ENCODE data around the gene IDI2.
"Not testable (repeated sequence)": the region's sequence is repeated elsewhere in the genome, so short reads cannot be mapped to it uniquely, and the experiment has no call there.

IDI2 gene

DNA sequence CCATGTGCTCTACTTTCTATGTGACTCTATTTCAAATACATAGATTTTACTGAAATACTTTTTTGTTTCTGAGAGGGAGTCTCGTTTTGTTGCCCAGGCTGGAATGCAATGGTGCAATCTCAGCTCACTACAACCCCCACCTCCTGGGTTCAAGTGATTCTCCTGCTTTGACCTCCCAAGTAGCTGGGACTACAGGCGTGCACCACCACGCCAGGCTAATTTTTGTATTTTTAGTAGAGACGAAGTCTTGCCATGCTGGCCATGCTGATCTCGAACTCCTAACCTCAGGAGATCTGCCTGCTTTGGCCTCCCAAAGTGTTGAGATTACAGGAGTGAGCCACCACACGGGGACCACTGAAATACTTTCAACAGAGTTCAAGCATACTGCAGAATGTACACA lies 19.8 kb upstream of the IDI2 start:
- H3K27ac ChIP-seq (ENCODE audit: low read depth, low read length), result no peak overlapping the region

DNA sequence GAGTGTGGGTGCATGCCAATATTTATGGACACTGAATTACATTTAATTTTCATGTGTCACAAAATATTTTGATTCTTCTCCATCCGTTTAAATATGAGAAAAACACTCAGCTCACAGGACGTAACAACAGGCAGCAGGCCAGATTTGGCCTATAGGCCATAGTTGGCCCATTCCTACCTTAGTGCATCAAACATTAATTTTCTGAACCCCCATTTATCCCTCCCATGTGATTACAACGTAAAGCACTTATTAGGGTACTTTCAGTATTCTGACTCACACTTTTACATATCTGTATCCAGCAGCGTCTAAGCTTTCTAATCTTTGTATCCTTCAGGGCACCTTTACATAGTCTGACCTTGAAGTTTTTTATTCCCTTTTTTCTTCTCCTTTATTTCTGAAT lies 19.3 kb upstream of the IDI2 start:
- H3K36me3 ChIP-seq (ENCODE audit: control insufficient read depth, insufficient read depth, low read length), result peaks cover 55% of the 10 kb centered on the region
- peaks cover 3% of the 10 kb centered on the region; the same call in 1 of the 2 replicates for H3K4me1 ChIP-seq (ENCODE audit: control insufficient read depth, insufficient read depth, low read length)
- no peak overlapping the region for H3K4me3 ChIP-seq (ENCODE audit: low read depth, low read length)
- no peak overlapping the region for H3K9ac ChIP-seq (ENCODE audit: low read depth, low read length)
- no peaks in the 10 kb centered on the region for H3K27me3 ChIP-seq (ENCODE audit: control insufficient read depth, insufficient read depth, low read length)
- H3K27ac ChIP-seq (ENCODE audit: low read depth, low read length), result no peak overlapping the region
- H3K9me3 ChIP-seq (ENCODE audit: control insufficient read depth, insufficient read depth, low read length), result no peaks in the 10 kb centered on the region

More for the DNA sequence above, 19.8 kb upstream of the IDI2 start:
- Histone ChIP-seq H3K9ac (ENCODE audit: low read depth, low read length) (no peak overlapping the region), H3K36me3 (ENCODE audit: control insufficient read depth, insufficient read depth, low read length) (peaks cover 51% of the 10 kb centered on the region), H3K9me3 (ENCODE audit: control insufficient read depth, insufficient read depth, low read length) (no peaks in the 10 kb centered on the region), H3K4me1 (ENCODE audit: control insufficient read depth, insufficient read depth, low read length) (peaks cover 5% of the 10 kb centered on the region; the same call in 1 of the 2 replicates), H3K27me3 (ENCODE audit: control insufficient read depth, insufficient read depth, low read length) (no peaks in the 10 kb centered on the region), H3K4me3 (ENCODE audit: low read depth, low read length) (no peak overlapping the region)

DNA sequence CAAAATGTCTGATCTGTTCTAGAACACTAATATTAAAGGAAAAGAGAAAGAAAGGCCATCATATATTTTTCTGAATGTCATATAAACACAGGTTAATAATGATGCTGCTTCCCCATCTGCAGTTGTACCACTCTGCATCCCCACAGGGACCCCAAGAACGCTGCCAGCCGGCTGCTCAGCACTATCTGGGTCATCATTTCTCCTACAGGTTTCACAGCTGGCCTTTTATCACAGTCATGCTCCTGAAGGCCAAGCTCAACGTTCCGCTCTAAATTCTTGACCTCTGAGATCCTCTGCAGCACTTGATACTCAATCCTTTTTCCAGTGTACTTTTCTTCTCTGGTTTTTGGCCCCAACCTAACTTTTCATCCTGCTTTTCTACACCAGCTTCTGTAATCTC lies 18.5 kb upstream of the IDI2 start:
- no peaks in the 10 kb centered on the region for H3K27me3 ChIP-seq (ENCODE audit: control insufficient read depth, insufficient read depth, low read length)
- H3K9ac ChIP-seq (ENCODE audit: low read depth, low read length), result no peak overlapping the region
- H3K9me3 ChIP-seq (ENCODE audit: control insufficient read depth, insufficient read depth, low read length), result no peaks in the 10 kb centered on the region
- H3K27ac ChIP-seq (ENCODE audit: low read depth, low read length), result no peak overlapping the region
- H3K4me3 ChIP-seq (ENCODE audit: low read depth, low read length), result no peak overlapping the region
- peaks cover 63% of the 10 kb centered on the region for H3K36me3 ChIP-seq (ENCODE audit: control insufficient read depth, insufficient read depth, low read length)
- peaks cover 3% of the 10 kb centered on the region; the same call in 1 of the 2 replicates for H3K4me1 ChIP-seq (ENCODE audit: control insufficient read depth, insufficient read depth, low read length)

DNA sequence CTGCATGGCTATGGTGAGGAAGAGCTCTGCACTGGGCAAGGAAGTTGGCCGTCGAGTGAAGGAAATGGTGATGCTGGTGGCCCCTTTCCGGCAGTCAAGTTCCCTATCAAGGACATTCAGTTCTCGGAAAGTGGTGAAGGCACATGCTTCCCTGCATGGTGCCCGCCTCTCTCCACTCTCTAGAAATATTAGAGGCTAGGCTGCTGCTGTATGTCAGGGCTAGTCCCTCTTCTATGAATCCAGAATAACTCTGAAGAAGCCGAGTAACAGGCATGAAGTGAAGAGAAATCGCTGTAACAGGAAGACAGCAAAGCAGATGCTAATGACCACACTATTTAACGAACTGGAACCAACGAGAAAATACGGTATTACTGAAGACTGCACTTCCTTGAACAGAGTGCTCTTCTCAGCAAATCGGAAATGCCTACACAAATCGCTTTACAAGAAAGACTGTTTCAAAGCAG lies 17.9 kb upstream of the IDI2 start:
- Histone ChIP-seq H3K4me1 (ENCODE audit: control insufficient read depth, insufficient read depth, low read length) (peaks cover 3% of the 10 kb centered on the region; the same call in 1 of the 2 replicates), H3K4me3 (ENCODE audit: low read depth, low read length) (no peak overlapping the region), H3K9me3 (ENCODE audit: control insufficient read depth, insufficient read depth, low read length) (no peaks in the 10 kb centered on the region), H3K36me3 (ENCODE audit: control insufficient read depth, insufficient read depth, low read length) (peaks cover 65% of the 10 kb centered on the region), H3K27me3 (ENCODE audit: control insufficient read depth, insufficient read depth, low read length) (no peaks in the 10 kb centered on the region), H3K9ac (ENCODE audit: low read depth, low read length) (no peak overlapping the region), H3K27ac (ENCODE audit: low read depth, low read length) (no peak overlapping the region)

DNA sequence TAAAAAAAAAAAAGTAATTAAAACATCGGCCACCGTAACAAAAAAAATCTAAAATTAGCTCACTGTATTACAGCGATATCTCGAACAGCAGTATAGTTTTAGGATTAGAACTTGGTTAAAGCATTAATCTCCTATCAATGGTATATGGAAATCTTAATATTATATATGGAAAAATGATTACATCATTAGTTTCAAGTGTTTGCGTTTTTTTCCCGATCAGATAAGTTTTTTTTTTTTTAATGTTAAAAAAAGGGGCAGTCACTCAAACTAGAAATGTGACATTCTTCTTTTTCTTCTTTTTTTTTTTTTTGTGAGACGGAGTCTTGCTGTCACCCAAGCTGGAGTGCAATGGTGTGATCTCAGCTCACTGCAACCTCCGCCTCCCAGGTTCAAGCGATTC lies 15.9 kb upstream of the IDI2 start:
- no peak overlapping the region for H3K4me3 ChIP-seq (ENCODE audit: low read depth, low read length)
- H3K27ac ChIP-seq (ENCODE audit: low read depth, low read length), result no peak overlapping the region
- peaks cover 3% of the 10 kb centered on the region; the same call in 1 of the 2 replicates for H3K4me1 ChIP-seq (ENCODE audit: control insufficient read depth, insufficient read depth, low read length)
- H3K36me3 ChIP-seq (ENCODE audit: control insufficient read depth, insufficient read depth, low read length), result peaks cover 66% of the 10 kb centered on the region
- H3K9ac ChIP-seq (ENCODE audit: low read depth, low read length), result no peak overlapping the region
- no peaks in the 10 kb centered on the region for H3K27me3 ChIP-seq (ENCODE audit: control insufficient read depth, insufficient read depth, low read length)
- no peaks in the 10 kb centered on the region for H3K9me3 ChIP-seq (ENCODE audit: control insufficient read depth, insufficient read depth, low read length)

DNA sequence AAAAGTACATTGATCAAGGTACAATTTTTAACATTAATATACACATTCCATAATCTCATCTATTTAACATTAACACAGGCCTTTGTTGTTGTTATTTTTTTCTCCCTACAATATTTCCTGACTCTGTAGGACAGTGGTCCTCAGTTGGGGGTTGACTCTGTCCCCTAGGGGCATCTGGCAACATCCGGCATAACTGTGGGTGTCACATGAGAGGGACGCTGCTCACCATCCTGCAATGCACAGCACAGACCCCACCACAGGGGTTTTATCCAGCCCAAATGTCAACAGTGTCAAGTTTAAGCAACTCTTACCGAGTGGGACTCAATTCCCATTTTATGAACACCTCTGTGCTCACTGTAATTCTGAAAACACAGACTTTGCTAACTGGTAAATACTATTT lies 14.5 kb upstream of the IDI2 start:
- no peak overlapping the region for H3K4me3 ChIP-seq (ENCODE audit: low read depth, low read length)

DNA sequence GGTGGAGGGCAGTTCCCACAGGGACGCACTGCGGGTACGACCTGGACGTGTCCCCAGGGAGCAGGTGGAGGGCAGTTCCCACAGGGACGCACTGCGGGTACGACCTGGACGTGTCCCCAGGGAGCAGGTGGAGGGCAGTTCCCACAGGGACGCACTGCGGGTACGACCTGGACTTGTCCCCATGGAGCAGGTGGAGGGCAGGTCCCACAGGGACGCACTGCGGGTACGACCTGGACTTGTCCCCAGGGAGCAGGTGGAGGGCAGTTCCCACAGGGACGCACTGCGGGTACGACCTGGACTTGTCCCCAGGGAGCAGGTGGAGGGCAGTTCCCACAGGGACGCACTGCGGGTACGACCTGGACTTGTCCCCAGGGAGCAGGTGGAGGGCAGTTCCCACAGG lies 13.1 kb upstream of the IDI2 start:
- not testable (repeated sequence) for H3K27ac ChIP-seq (ENCODE audit: low read depth, low read length); H3K4me1 ChIP-seq (ENCODE audit: control insufficient read depth, insufficient read depth, low read length); H3K27me3 ChIP-seq (ENCODE audit: control insufficient read depth, insufficient read depth, low read length); H3K9ac ChIP-seq (ENCODE audit: low read depth, low read length); H3K9me3 ChIP-seq (ENCODE audit: control insufficient read depth, insufficient read depth, low read length); H3K4me3 ChIP-seq (ENCODE audit: low read depth, low read length)
- peaks cover 53% of the 10 kb centered on the region for H3K36me3 ChIP-seq (ENCODE audit: control insufficient read depth, insufficient read depth, low read length)

More for the DNA sequence above, 14.5 kb upstream of the IDI2 start:
- H3K36me3 ChIP-seq (ENCODE audit: control insufficient read depth, insufficient read depth, low read length), result peaks cover 56% of the 10 kb centered on the region
- no peak overlapping the region for H3K27ac ChIP-seq (ENCODE audit: low read depth, low read length)
- H3K4me1 ChIP-seq (ENCODE audit: control insufficient read depth, insufficient read depth, low read length), result peaks cover 4% of the 10 kb centered on the region; the same call in 1 of the 2 replicates
- no peak overlapping the region for H3K9ac ChIP-seq (ENCODE audit: low read depth, low read length)
- H3K9me3 ChIP-seq (ENCODE audit: control insufficient read depth, insufficient read depth, low read length), result no peaks in the 10 kb centered on the region
- H3K27me3 ChIP-seq (ENCODE audit: control insufficient read depth, insufficient read depth, low read length), result no peaks in the 10 kb centered on the region

DNA sequence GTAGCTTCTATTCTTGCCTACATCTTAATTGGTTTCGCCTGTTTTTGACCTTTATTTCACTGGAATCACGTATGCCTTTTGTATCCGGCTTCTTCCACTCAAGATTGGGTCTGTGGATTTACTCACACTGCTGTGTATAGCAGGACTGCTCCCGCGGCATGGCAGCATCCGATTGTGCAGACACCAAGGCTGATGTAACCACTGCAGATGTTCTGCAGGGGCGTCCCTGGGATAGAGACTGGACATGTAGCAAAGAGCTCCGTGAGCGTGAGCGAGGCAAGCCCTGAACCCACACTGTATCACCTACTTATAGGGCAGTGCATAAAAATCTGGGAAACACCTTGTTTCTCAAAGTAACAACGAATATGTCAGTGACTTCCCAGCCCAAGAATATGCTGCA lies 11.4 kb upstream of the IDI2 start:
- H3K27ac ChIP-seq (ENCODE audit: low read depth, low read length), result peak overlapping the region; percentile 14
- H3K9ac ChIP-seq (ENCODE audit: low read depth, low read length), result no peak overlapping the region
- H3K4me3 ChIP-seq (ENCODE audit: low read depth, low read length), result no peak overlapping the region
- no peaks in the 10 kb centered on the region for H3K27me3 ChIP-seq (ENCODE audit: control insufficient read depth, insufficient read depth, low read length)
- H3K36me3 ChIP-seq (ENCODE audit: control insufficient read depth, insufficient read depth, low read length), result peaks cover 36% of the 10 kb centered on the region
- no peaks in the 10 kb centered on the region for H3K9me3 ChIP-seq (ENCODE audit: control insufficient read depth, insufficient read depth, low read length)
- peaks cover 4% of the 10 kb centered on the region; the same call in 1 of the 2 replicates for H3K4me1 ChIP-seq (ENCODE audit: control insufficient read depth, insufficient read depth, low read length)

DNA sequence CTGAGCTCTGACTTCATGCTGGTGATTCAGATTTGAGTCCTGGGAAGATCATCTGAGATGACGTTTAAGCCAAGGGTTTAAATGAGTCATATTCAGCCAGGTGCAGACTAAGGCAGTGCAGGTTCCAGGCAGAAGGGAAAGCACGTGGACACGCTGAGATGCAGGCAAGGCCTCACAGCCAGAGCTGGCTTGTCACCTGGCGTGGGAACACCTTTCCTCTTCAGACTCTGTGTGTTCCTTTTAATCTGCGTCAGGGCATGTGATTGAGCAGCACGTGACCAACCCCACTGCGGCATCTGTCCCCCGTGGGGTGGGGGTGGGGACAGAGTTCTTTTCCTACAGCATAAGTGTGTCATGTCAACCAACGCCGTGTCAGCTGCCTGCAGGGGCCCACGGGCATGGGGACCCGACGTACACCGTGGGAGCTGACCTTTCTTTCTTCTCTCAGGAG lies 10.7 kb upstream of the IDI2 start:
- H3K9ac ChIP-seq (ENCODE audit: low read depth, low read length), result no peak overlapping the region

DNA sequence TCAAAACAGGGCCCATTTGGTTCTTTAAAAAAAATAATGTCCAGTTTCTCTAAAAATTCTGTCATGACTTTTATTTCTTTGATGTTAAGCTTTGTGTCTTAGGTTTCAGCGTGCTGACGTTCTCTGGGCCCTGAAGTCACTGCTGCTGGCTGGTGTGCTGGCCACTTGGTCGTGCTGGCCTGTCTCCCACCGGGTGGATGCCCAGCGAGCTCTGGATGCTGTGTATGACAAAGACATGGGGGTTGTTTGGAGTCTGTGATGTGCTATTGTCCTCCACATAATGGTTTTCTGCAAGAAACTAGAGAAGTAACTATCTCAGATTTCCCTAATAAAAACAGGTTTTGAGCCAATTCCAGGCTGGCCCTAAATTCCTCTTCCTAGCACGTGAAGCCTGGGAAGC lies 9.5 kb upstream of the IDI2 start:
- peaks cover 6% of the 10 kb centered on the region; the same call in 1 of the 2 replicates for H3K4me1 ChIP-seq (ENCODE audit: control insufficient read depth, insufficient read depth, low read length)
- no peaks in the 10 kb centered on the region for H3K27me3 ChIP-seq (ENCODE audit: control insufficient read depth, insufficient read depth, low read length)
- no peak overlapping the region for H3K4me3 ChIP-seq (ENCODE audit: low read depth, low read length)
- H3K9me3 ChIP-seq (ENCODE audit: control insufficient read depth, insufficient read depth, low read length), result no peaks in the 10 kb centered on the region
- peak overlapping the region; percentile 59 for H3K27ac ChIP-seq (ENCODE audit: low read depth, low read length)
- no peak overlapping the region for H3K9ac ChIP-seq (ENCODE audit: low read depth, low read length)
- peaks cover 17% of the 10 kb centered on the region for H3K36me3 ChIP-seq (ENCODE audit: control insufficient read depth, insufficient read depth, low read length)

More for the DNA sequence above, 10.7 kb upstream of the IDI2 start:
- Histone ChIP-seq H3K9me3 (ENCODE audit: control insufficient read depth, insufficient read depth, low read length) (no peaks in the 10 kb centered on the region), H3K27ac (ENCODE audit: low read depth, low read length) (no peak overlapping the region), H3K4me3 (ENCODE audit: low read depth, low read length) (no peak overlapping the region), H3K36me3 (ENCODE audit: control insufficient read depth, insufficient read depth, low read length) (peaks cover 28% of the 10 kb centered on the region), H3K27me3 (ENCODE audit: control insufficient read depth, insufficient read depth, low read length) (no peaks in the 10 kb centered on the region), H3K4me1 (ENCODE audit: control insufficient read depth, insufficient read depth, low read length) (peaks cover 4% of the 10 kb centered on the region; the same call in 1 of the 2 replicates)

DNA sequence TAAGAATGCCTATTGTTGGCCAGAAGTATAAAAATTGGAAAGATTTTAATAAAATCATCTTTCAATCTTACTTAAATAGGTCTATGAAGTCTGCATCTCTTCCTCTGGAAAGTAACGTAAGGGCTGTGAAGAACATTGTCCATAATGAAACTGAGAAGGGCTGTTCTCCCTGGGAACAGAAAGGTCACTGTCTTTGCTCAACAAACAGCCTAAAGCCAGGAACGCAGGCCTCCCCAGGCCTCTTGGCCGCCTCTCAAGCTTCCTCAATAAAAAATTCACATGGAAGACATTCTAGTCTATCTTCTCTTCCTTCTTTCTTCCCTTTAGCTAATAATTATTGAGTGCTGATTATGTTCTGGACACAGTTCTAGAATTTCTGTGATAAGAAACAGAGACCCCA lies 9.1 kb upstream of the IDI2 start:
- Histone ChIP-seq H3K4me1 (ENCODE audit: control insufficient read depth, insufficient read depth, low read length) (peaks cover 10% of the 10 kb centered on the region), H3K36me3 (ENCODE audit: control insufficient read depth, insufficient read depth, low read length) (peaks cover 12% of the 10 kb centered on the region)

More for the DNA sequence above, 9.1 kb upstream of the IDI2 start:
- no peaks in the 10 kb centered on the region for H3K9me3 ChIP-seq (ENCODE audit: control insufficient read depth, insufficient read depth, low read length)
- no peak overlapping the region for H3K4me3 ChIP-seq (ENCODE audit: low read depth, low read length)
- no peak overlapping the region for H3K27ac ChIP-seq (ENCODE audit: low read depth, low read length)
- no peak overlapping the region for H3K9ac ChIP-seq (ENCODE audit: low read depth, low read length)
- H3K27me3 ChIP-seq (ENCODE audit: control insufficient read depth, insufficient read depth, low read length), result no peaks in the 10 kb centered on the region
